DND-41 (cell line): ENCODE measurements around the gene MAST4.

ENCODE experiments used
- EZH2 ChIP-seq: IDR thresholded peaks from 3 replicates; pipeline ENCODE4 v1.6.1; 2012; ENCODE audit warnings: borderline replicate concordance, low read depth, mild to moderate bottlenecking, moderate library complexity, low read length, inconsistent platforms; ENCODE audit not compliant: severe bottlenecking
- TF ChIP-seq, protein P1 (sequence below): IDR thresholded peaks from 2 replicates; pipeline ENCODE4 v1.5.1; 2012; ENCODE audit warnings: borderline replicate concordance, low read length, moderate library complexity, mild to moderate bottlenecking; ENCODE audit not compliant: poor library complexity, severe bottlenecking; ENCODE audit errors: extremely low read depth

DNA sequence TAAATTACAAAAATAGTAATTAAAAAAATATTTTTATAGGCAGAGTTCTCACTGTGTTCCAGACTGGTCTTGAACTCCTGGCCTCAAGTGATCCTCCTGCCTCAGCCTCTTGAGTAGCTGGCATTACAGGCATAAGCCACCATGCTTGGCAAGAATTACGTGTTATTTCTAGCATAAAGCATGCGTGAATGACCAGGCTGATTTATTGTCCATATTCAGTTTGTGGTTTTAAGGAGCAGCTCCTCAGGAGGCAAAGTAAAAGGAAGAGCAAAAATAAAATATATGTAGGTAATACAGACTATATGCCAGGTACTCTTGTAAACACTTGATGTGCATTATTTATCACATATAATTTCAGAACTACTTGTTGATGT lies 607.5 kb downstream of the MAST4 start:
- TF ChIP-seq, protein P1, sequence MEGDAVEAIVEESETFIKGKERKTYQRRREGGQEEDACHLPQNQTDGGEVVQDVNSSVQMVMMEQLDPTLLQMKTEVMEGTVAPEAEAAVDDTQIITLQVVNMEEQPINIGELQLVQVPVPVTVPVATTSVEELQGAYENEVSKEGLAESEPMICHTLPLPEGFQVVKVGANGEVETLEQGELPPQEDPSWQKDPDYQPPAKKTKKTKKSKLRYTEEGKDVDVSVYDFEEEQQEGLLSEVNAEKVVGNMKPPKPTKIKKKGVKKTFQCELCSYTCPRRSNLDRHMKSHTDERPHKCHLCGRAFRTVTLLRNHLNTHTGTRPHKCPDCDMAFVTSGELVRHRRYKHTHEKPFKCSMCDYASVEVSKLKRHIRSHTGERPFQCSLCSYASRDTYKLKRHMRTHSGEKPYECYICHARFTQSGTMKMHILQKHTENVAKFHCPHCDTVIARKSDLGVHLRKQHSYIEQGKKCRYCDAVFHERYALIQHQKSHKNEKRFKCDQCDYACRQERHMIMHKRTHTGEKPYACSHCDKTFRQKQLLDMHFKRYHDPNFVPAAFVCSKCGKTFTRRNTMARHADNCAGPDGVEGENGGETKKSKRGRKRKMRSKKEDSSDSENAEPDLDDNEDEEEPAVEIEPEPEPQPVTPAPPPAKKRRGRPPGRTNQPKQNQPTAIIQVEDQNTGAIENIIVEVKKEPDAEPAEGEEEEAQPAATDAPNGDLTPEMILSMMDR = no peak
- TF ChIP-seq EZH2 = no peak
